Neural cell (in vitro differentiated cells): ENCODE measurements around the gene FBXO47. TPM values are rescaled to one million over a fixed set of nuclear protein-coding genes. Genes with fewer than 3 reads are reported as not detected.

Source experiments
- H2AFZ ChIP-seq: fragments of 200-600, 300-800 bp; sonication (generic), shearing (Covaris generic); 2 replicates; pipeline ENCODE4 v1.6.0; 2014; ENCODE audit warnings: low read depth, mild to moderate bottlenecking, antibody characterized with exemption, low read length, moderate library complexity
- H3F3A ChIP-seq: fragments of 200-600 bp; shearing (Covaris generic); 2 replicates; pipeline ENCODE4 v1.6.1; 2016; ENCODE audit warnings: mild to moderate bottlenecking, moderate library complexity, mixed read lengths, antibody characterized with exemption, low read length; ENCODE audit not compliant: insufficient read depth, poor library complexity, severe bottlenecking
- H3K27ac ChIP-seq: fragments of 200-600, 300-800 bp; sonication (generic), shearing (Covaris generic); 2 replicates; pipeline ENCODE4 v1.5.1; 2014; ENCODE audit warnings: mild to moderate bottlenecking, low read length, moderate library complexity
- H3K27me3 ChIP-seq: fragments of 300-800, 200-600 bp; sonication (generic), shearing (Covaris generic); 2 replicates; pipeline ENCODE4 v1.6.0; 2014; ENCODE audit warnings: mild to moderate bottlenecking, low read depth, low read length, moderate library complexity; ENCODE audit not compliant: insufficient read depth
- H3K36me3 ChIP-seq: fragments of 300-800, 200-600 bp; sonication (generic), shearing (Covaris generic); 2 replicates; pipeline ENCODE4 v1.5.1; 2014; ENCODE audit warnings: mild to moderate bottlenecking, antibody characterized with exemption, low read length, moderate library complexity; ENCODE audit not compliant: insufficient read depth
- H3K4me2 ChIP-seq: fragments of 300-800, 200-600 bp; sonication (generic), shearing (Covaris generic); 2 replicates; pipeline ENCODE4 v1.6.0; 2014; ENCODE audit warnings: mild to moderate bottlenecking, low read length
- H3K4me3 ChIP-seq: fragments of 300-800, 200-600 bp; sonication (generic), shearing (Covaris generic); 2 replicates; pipeline ENCODE4 v1.5.1; 2014; ENCODE audit warnings: mild to moderate bottlenecking, low read length, moderate library complexity
- H3K79me2 ChIP-seq: fragments of 200-600 bp; shearing (Covaris generic); replicated peaks from 2 replicates; pipeline ENCODE4 v1.6.0; 2014; ENCODE audit warnings: mild to moderate bottlenecking, low read length, moderate library complexity; ENCODE audit not compliant: insufficient read depth
- H3K9ac ChIP-seq: fragments of 300-800, 200-600 bp; sonication (generic), shearing (Covaris generic); 2 replicates; pipeline ENCODE4 v1.6.1; 2016; ENCODE audit warnings: mild to moderate bottlenecking, low read length, mixed read lengths
- H3K9me2 ChIP-seq: fragments of 200-600 bp; shearing (Covaris generic); 2 replicates; pipeline ENCODE4 v1.6.1; 2016; ENCODE audit warnings: mild to moderate bottlenecking, low read length, mixed read lengths; ENCODE audit not compliant: insufficient read depth
- H3K9me3 ChIP-seq: fragments of 200-600, 300-800 bp; sonication (generic), shearing (Covaris generic); 2 replicates; pipeline ENCODE4 v1.6.1; 2016; ENCODE audit warnings: mild to moderate bottlenecking, mixed run types, low read length, moderate library complexity, mixed read lengths
- H4K20me1 ChIP-seq: fragments of 200-600 bp; shearing (Covaris generic); 2 replicates; pipeline ENCODE4 v1.6.1; 2016; ENCODE audit warnings: mild to moderate bottlenecking, mixed run types; ENCODE audit not compliant: insufficient read depth
- EP300 ChIP-seq: fragments of 450-650 bp; conservative IDR thresholded peaks from 2 replicates; pipeline ENCODE4 v1.6.1; 2014; ENCODE audit warnings: antibody characterized with exemption, mild to moderate bottlenecking, moderate library complexity; ENCODE audit not compliant: poor library complexity, severe bottlenecking
- EZH2 ChIP-seq: fragments of 200-600, 300-800 bp; shearing (Covaris generic), sonication (generic); IDR thresholded peaks from 2 replicates; pipeline ENCODE4 v1.6.1; 2014; ENCODE audit warnings: antibody characterized with exemption, low read length, borderline replicate concordance, mild to moderate bottlenecking; ENCODE audit not compliant: insufficient read depth, poor library complexity, severe bottlenecking
- MXI1 ChIP-seq: fragments of 450-650 bp; conservative IDR thresholded peaks from 2 replicates; pipeline ENCODE4 v1.6.1; 2014; ENCODE audit warnings: antibody characterized with exemption, mild to moderate bottlenecking; ENCODE audit not compliant: poor library complexity, severe bottlenecking
- POLR2AphosphoS5 ChIP-seq: IDR thresholded peaks from 2 replicates; pipeline ENCODE4 v1.6.1; 2012
- RAD21 ChIP-seq: fragments of 450-650 bp; conservative IDR thresholded peaks from 2 replicates; pipeline ENCODE4 v1.6.1; 2014; ENCODE audit warnings: antibody characterized with exemption, mild to moderate bottlenecking, moderate library complexity
- SMC3 ChIP-seq: fragments of 450-650 bp; conservative IDR thresholded peaks from 2 replicates; pipeline ENCODE4 v1.6.1; 2014; ENCODE audit warnings: antibody characterized with exemption, mild to moderate bottlenecking, moderate library complexity; ENCODE audit not compliant: poor library complexity
- TAF1 ChIP-seq: IDR thresholded peaks from 2 replicates; pipeline ENCODE4 v1.6.1; 2012; ENCODE audit warnings: low read depth
- polyA plus RNA-seq: library from polyadenylated mRNA; depleted of rRNA; stranded (reverse); fragments of >200 nt; gene quantifications from 2 replicates; pipeline ENCODE4 v1.2.3, GENCODE V29; 2014
- TF ChIP-seq, protein P1 (sequence below): fragments of 450-650 bp; IDR thresholded peaks from 2 replicates; pipeline ENCODE4 v1.5.1; 2014; ENCODE audit warnings: antibody characterized with exemption, mild to moderate bottlenecking, moderate library complexity; ENCODE audit not compliant: poor library complexity, severe bottlenecking
- TF ChIP-seq, protein P2 (sequence below): IDR thresholded peaks from 2 replicates; pipeline ENCODE4 v1.6.1; 2012; ENCODE audit warnings: borderline replicate concordance

FBXO47 gene
- polyA plus RNA-seq, 1 donor from 2014 or later = not detected

DNA sequence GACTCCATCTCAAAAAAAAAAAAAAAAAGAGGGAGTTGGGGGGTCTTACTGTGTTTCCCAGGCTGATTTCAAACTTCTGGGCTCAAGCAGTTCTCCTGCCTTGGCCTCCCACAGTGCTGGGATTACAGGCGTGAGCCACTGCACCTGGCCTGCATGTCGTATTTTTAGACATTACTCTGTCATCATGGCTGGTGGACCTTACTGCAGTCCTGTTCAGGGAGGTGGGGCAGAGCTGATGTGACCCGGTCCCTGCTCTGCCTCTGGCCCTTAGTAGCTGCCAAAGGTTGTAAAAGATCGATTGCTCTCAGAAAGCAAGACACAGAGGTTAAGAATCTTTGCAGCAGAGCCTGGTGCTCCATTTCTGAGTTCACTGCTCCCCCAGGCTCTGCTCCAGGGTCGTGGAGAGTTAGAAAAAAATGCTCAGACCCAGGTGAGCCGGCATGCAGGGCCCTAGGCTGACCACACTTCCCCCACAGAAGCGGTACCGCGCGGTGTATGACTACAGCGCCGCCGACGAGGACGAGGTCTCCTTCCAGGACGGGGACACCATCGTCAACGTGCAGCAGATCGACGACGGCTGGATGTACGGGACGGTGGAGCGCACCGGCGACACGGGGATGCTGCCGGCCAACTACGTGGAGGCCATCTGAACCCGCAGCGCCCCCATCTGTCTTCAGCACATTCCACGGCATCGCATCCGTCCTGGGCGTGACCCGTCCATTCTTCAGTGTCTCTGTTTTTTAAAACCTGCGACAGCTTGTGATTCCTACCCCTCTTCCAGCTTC lies 48.9 kb downstream of the FBXO47 start:
- H3K27me3 ChIP-seq = no peaks in the 10 kb centered on the region
- no peaks in the 10 kb centered on the region for H3K36me3 ChIP-seq
- no peaks in the 10 kb centered on the region for H3F3A ChIP-seq
- H3K4me2 ChIP-seq = no peak overlapping the region
- no peak overlapping the region for H2AFZ ChIP-seq
- H3K9me2 ChIP-seq = no peaks in the 10 kb centered on the region
- no peaks in the 10 kb centered on the region for H3K79me2 ChIP-seq
- no peak for TF ChIP-seq MXI1
- TF ChIP-seq POLR2AphosphoS5 = no peak
- no peak for TF ChIP-seq RAD21
- TF ChIP-seq, protein P1, sequence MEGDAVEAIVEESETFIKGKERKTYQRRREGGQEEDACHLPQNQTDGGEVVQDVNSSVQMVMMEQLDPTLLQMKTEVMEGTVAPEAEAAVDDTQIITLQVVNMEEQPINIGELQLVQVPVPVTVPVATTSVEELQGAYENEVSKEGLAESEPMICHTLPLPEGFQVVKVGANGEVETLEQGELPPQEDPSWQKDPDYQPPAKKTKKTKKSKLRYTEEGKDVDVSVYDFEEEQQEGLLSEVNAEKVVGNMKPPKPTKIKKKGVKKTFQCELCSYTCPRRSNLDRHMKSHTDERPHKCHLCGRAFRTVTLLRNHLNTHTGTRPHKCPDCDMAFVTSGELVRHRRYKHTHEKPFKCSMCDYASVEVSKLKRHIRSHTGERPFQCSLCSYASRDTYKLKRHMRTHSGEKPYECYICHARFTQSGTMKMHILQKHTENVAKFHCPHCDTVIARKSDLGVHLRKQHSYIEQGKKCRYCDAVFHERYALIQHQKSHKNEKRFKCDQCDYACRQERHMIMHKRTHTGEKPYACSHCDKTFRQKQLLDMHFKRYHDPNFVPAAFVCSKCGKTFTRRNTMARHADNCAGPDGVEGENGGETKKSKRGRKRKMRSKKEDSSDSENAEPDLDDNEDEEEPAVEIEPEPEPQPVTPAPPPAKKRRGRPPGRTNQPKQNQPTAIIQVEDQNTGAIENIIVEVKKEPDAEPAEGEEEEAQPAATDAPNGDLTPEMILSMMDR = no peak
- TF ChIP-seq EZH2 = no peak
- TF ChIP-seq, protein P2, sequence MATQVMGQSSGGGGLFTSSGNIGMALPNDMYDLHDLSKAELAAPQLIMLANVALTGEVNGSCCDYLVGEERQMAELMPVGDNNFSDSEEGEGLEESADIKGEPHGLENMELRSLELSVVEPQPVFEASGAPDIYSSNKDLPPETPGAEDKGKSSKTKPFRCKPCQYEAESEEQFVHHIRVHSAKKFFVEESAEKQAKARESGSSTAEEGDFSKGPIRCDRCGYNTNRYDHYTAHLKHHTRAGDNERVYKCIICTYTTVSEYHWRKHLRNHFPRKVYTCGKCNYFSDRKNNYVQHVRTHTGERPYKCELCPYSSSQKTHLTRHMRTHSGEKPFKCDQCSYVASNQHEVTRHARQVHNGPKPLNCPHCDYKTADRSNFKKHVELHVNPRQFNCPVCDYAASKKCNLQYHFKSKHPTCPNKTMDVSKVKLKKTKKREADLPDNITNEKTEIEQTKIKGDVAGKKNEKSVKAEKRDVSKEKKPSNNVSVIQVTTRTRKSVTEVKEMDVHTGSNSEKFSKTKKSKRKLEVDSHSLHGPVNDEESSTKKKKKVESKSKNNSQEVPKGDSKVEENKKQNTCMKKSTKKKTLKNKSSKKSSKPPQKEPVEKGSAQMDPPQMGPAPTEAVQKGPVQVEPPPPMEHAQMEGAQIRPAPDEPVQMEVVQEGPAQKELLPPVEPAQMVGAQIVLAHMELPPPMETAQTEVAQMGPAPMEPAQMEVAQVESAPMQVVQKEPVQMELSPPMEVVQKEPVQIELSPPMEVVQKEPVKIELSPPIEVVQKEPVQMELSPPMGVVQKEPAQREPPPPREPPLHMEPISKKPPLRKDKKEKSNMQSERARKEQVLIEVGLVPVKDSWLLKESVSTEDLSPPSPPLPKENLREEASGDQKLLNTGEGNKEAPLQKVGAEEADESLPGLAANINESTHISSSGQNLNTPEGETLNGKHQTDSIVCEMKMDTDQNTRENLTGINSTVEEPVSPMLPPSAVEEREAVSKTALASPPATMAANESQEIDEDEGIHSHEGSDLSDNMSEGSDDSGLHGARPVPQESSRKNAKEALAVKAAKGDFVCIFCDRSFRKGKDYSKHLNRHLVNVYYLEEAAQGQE = no peak
- no peak for TF ChIP-seq SMC3
- no peak for TF ChIP-seq EP300
- no peak for TF ChIP-seq TAF1
- H3K9ac ChIP-seq = no peak overlapping the region
- no peaks in the 10 kb centered on the region for H4K20me1 ChIP-seq
- no peak overlapping the region for H3K4me3 ChIP-seq
- no peak overlapping the region for H3K27ac ChIP-seq
- H3K9me3 ChIP-seq = no peaks in the 10 kb centered on the region

DNA sequence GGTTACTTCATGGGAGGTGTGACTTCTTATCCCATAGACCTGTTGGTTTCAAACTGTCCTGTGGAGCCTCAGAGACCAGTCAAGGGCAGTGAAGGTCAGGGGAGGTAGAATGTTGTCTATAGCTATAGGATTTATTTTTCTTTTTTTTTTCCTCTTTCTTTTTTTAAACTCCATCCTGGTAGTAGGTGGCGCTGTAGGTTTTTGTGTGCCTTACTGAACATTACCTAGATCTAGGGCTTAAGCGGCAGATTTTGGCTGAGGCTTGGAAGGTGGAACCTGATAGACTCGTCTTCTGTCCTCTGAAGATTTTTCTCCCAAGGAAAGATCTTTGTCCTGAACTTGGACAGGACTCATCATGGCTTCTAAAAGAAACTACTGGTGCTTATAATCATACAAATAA lies 49.9 kb downstream of the FBXO47 start:
- Histone ChIP-seq H3K4me2 (no peak overlapping the region), H3K79me2 (no peaks in the 10 kb centered on the region), H3K9me3 (no peaks in the 10 kb centered on the region), H3K27me3 (no peaks in the 10 kb centered on the region), H3K36me3 (no peaks in the 10 kb centered on the region), H3K27ac (no peak overlapping the region), H3F3A (no peaks in the 10 kb centered on the region), H3K9ac (no peak overlapping the region), H2AFZ (no peak overlapping the region), H3K4me3 (no peak overlapping the region), H4K20me1 (no peaks in the 10 kb centered on the region), H3K9me2 (no peaks in the 10 kb centered on the region)
- TF ChIP-seq, protein P1 = no peak
- no peak for TF ChIP-seq RAD21
- no peak for TF ChIP-seq POLR2AphosphoS5
- no peak for TF ChIP-seq TAF1
- no peak for TF ChIP-seq MXI1
- TF ChIP-seq, protein P2 = no peak
- TF ChIP-seq SMC3 = no peak
- TF ChIP-seq EP300 = no peak
- no peak for TF ChIP-seq EZH2
